IPS-18a (cell line): ENCODE data around the gene CYBA.
"Not testable (repeated sequence)": the region's sequence is repeated elsewhere in the genome, so short reads cannot be mapped to it uniquely, and the experiment has no call there.

ENCODE experiments used
- H3K27ac ChIP-seq: one replicate; pipeline ENCODE4 v1.5.1; 2013; ENCODE audit warnings: low read length
- H3K27me3 ChIP-seq: one replicate; pipeline ENCODE4 v1.6.1; 2013; ENCODE audit warnings: mild to moderate bottlenecking, low read length; ENCODE audit not compliant: control insufficient read depth, insufficient read depth
- H3K36me3 ChIP-seq: one replicate; pipeline ENCODE4 v1.6.1; 2013; ENCODE audit warnings: low read depth, low read length; ENCODE audit not compliant: control insufficient read depth
- H3K4me1 ChIP-seq: one replicate; pipeline ENCODE4 v1.6.1; 2013; ENCODE audit warnings: low read depth, low read length; ENCODE audit not compliant: control insufficient read depth
- H3K4me3 ChIP-seq: one replicate; pipeline ENCODE4 v1.5.1; 2013; ENCODE audit warnings: low read length
- H3K9ac ChIP-seq: one replicate; pipeline ENCODE4 v1.6.1; 2013; ENCODE audit warnings: mild to moderate bottlenecking, low read length, moderate library complexity
- H3K9me3 ChIP-seq: one replicate; pipeline ENCODE4 v1.6.1; 2013; ENCODE audit warnings: low read depth, low read length; ENCODE audit not compliant: control insufficient read depth

Gene CYBA

DNA sequence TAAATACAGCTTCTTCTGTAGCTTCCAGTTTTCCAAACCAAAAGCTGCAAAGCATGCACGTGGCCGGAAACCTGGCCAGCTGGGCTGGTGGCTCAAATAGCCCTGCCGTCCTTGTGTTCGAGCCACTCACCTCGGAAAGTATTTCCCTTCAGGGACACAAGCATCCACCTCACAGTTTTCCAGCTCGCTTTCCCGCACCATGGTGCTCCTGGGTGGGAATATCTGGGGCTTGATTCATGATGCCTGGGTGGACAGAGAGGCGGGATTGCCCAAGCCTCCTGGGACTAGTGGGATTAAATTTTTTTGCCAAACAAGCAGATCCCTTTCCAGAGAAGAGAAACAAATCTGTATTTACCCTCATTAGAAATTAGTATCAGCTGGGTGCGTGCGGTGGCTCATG is 19.1 kb upstream of the CYBA start:
- Histone ChIP-seq H3K9me3 (no peaks in the 10 kb centered on the region), H3K27ac (no peak overlapping the region), H3K9ac (no peak overlapping the region), H3K27me3 (no peaks in the 10 kb centered on the region), H3K36me3 (no peaks in the 10 kb centered on the region), H3K4me1 (no peaks in the 10 kb centered on the region), H3K4me3 (no peak overlapping the region)

- H3K9me3 ChIP-seq, H3K9ac ChIP-seq, H3K4me3 ChIP-seq, H3K27me3 ChIP-seq, H3K27ac ChIP-seq, H3K4me1 ChIP-seq, H3K36me3 ChIP-seq: not testable (repeated sequence)
Observed at GRCh38 chr16:88669493-88669892, 18.6 kb upstream of the CYBA start.

GRCh38 chr16:88667461-88667860 is 16.6 kb upstream of the CYBA start:
- no peak overlapping the region for H3K9ac ChIP-seq
- H3K9me3 ChIP-seq, result no peaks in the 10 kb centered on the region
- no peak overlapping the region for H3K27ac ChIP-seq
- no peaks in the 10 kb centered on the region for H3K27me3 ChIP-seq
- H3K4me3 ChIP-seq, result no peak overlapping the region
- no peaks in the 10 kb centered on the region for H3K36me3 ChIP-seq
- H3K4me1 ChIP-seq, result no peaks in the 10 kb centered on the region

GRCh38 chr16:88665570-88665969 is 14.7 kb upstream of the CYBA start:
- H3K4me3 ChIP-seq, result no peak overlapping the region
- H3K9ac ChIP-seq, result no peak overlapping the region
- H3K27ac ChIP-seq, result no peak overlapping the region

DNA sequence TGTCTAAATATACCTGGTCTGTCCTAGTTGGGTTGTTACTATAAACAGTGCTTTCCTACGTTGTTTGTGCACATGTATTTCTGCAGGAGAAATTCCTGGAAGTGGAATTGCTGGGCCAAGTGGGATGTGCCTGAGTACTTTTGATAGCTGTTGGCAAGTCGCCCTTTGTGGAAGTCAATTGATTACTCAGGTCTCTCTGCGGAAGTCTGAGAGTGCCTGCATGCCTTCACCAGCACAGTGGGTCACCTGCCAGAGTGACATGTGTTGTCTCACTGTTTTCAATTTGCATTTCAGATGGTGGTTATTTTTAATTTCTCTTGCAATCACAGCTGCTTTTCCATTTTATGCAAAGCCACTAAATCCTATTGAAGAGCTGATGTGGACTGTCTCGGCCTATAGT is 14.3 kb upstream of the CYBA start:
- Histone ChIP-seq H3K4me3 (no peak overlapping the region), H3K27ac (no peak overlapping the region), H3K9ac (no peak overlapping the region), H3K4me1 (no peaks in the 10 kb centered on the region), H3K36me3 (no peaks in the 10 kb centered on the region), H3K9me3 (no peaks in the 10 kb centered on the region), H3K27me3 (no peaks in the 10 kb centered on the region)

More at GRCh38 chr16:88665570-88665969, 14.7 kb upstream of the CYBA start:
- Histone ChIP-seq H3K4me1 (no peaks in the 10 kb centered on the region), H3K9me3 (no peaks in the 10 kb centered on the region), H3K27me3 (no peaks in the 10 kb centered on the region), H3K36me3 (no peaks in the 10 kb centered on the region)

GRCh38 chr16:88662843-88663606 is 12.2 kb upstream of the CYBA start, which contains the start of gene MVD:
Gene MVD (minus strand): TSS chr16:88663091. CDS start chr16:88663080, 11 bp downstream.
- Histone ChIP-seq H3K27me3 (no peaks in the 10 kb centered on the region), H3K4me3 (peak within 1 kb of the TSS; percentile 81), H3K27ac (no peak within 1 kb of the TSS), H3K9me3 (no peaks in the 10 kb centered on the region), H3K9ac (peak within 1 kb of the TSS; percentile 70), H3K4me1 (no peaks in the 10 kb centered on the region), H3K36me3 (no peaks in the 10 kb centered on the region)

DNA sequence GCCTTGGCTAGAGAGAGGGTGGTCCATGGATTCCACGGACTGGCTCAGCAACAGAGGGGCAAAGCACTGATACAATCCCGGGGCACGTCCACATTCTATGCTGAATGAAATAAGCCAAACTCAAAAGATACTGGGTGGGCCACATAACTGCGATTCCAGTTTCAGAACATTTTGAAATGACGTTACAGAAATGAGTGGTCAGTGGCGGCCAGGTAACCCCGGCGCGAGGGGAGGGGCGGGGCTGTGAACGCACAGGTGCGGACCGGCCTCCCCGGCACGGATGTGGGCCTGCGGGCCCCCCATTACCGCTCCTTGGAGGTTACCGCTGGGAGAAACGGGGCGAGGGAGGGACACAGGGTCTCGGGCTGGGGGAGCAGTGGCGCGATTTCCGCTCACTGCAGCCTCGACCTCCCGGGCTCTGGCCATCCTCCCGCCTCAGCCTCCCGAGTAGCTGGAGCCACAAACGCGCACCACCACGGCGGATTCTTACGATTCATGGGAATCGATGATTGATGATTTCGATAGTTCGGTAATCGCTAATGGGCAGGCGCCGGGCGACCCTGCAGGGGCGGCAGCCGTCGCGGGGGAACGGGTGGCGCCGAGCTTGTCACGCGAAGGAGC is 11.5 kb upstream of the CYBA start:
- no peaks in the 10 kb centered on the region for H3K9me3 ChIP-seq
- H3K9ac ChIP-seq, result peak overlapping the region; percentile 43
- no peak overlapping the region for H3K27ac ChIP-seq
- no peaks in the 10 kb centered on the region for H3K36me3 ChIP-seq
- no peaks in the 10 kb centered on the region for H3K4me1 ChIP-seq
- peak overlapping the region; percentile 81 for H3K4me3 ChIP-seq
- H3K27me3 ChIP-seq, result no peaks in the 10 kb centered on the region

DNA sequence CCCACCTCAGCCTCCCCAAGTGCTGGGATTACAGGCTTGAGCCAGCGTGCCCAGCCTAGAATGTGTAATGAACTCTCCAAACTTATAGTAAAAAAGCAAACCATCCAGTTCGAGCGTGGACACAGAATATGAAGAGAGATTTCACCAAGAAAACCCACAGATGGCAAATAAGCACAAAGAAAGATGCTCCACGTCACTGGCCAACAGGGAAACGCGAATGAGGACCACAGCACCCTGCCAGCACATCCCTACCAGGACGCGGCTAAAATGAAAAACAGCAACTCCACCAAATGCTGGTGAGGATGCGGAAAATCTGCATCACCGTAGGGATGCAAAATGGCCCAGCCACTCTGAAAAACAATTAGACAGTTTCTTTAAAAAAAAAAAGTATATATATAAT is 10.6 kb upstream of the CYBA start:
- no peaks in the 10 kb centered on the region for H3K4me1 ChIP-seq
- H3K36me3 ChIP-seq, result no peaks in the 10 kb centered on the region
- H3K9me3 ChIP-seq, result no peaks in the 10 kb centered on the region
- no peak overlapping the region for H3K27ac ChIP-seq
- no peaks in the 10 kb centered on the region for H3K27me3 ChIP-seq
- H3K4me3 ChIP-seq, result no peak overlapping the region
- no peak overlapping the region for H3K9ac ChIP-seq

GRCh38 chr16:88659160-88659559 is 8.3 kb upstream of the CYBA start:
- H3K36me3 ChIP-seq, result peaks cover 10% of the 10 kb centered on the region

GRCh38 chr16:88658714-88659113 is 7.9 kb upstream of the CYBA start:
- no peaks in the 10 kb centered on the region for H3K4me1 ChIP-seq

More at GRCh38 chr16:88659160-88659559, 8.3 kb upstream of the CYBA start:
- no peak overlapping the region for H3K9ac ChIP-seq
- H3K4me1 ChIP-seq, result no peaks in the 10 kb centered on the region
- H3K4me3 ChIP-seq, result no peak overlapping the region
- H3K27ac ChIP-seq, result no peak overlapping the region
- no peaks in the 10 kb centered on the region for H3K27me3 ChIP-seq
- no peaks in the 10 kb centered on the region for H3K9me3 ChIP-seq

GRCh38 chr16:88657371-88657770 is 6.5 kb upstream of the CYBA start:
- no peaks in the 10 kb centered on the region for H3K4me1 ChIP-seq
- H3K4me3 ChIP-seq, result no peak overlapping the region
- no peaks in the 10 kb centered on the region for H3K27me3 ChIP-seq
- H3K9ac ChIP-seq, result no peak overlapping the region
- H3K27ac ChIP-seq, result no peak overlapping the region
- H3K36me3 ChIP-seq, result peaks cover 10% of the 10 kb centered on the region
- no peaks in the 10 kb centered on the region for H3K9me3 ChIP-seq

More at GRCh38 chr16:88658714-88659113, 7.9 kb upstream of the CYBA start:
- Histone ChIP-seq H3K36me3 (peaks cover 10% of the 10 kb centered on the region), H3K4me3 (no peak overlapping the region), H3K27ac (no peak overlapping the region), H3K27me3 (no peaks in the 10 kb centered on the region), H3K9me3 (no peaks in the 10 kb centered on the region), H3K9ac (no peak overlapping the region)
